NCI-H2196 (cell line): ENCODE measurements around the gene KRT10.

Source experiments
- DNase-seq: peaks from one replicate; lab custom pipeline; 2025; ENCODE audit not compliant: unreplicated experiment; lab: John Stamatoyannopoulos, UW

Gene KRT10

DNA sequence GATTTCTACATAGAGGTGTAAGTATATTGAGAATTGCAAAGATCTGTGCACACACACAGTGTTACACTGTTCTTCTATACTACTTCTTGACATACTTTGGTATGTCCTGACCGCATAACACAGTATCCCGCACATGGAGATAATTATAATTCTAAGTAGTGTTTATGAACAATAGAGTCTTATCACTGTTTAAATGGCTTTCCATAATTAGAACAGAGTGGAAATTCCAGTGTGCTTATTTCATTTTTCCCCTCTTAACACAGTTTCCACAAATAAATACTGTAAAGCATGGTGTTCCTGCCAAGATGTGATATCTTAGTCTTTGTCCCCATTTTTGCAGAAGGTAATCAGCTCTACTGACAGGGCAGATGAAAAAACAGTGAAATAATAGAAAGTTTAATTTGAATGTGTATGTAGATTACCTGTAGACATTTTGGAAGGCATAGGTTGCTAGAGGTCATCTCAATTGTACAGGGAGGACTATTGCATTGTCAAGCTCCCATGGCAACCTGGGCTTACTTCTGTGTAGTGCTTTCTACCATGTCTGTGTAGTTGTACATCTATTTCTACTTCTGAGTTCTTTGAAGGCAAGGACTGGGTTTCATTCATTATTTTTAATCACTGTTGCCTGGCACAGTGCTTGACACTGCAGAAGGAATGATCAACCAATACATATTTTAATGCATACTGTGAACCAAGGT, 12.5 kb downstream of the KRT10 start:
- no peak for DNase-seq

DNA sequence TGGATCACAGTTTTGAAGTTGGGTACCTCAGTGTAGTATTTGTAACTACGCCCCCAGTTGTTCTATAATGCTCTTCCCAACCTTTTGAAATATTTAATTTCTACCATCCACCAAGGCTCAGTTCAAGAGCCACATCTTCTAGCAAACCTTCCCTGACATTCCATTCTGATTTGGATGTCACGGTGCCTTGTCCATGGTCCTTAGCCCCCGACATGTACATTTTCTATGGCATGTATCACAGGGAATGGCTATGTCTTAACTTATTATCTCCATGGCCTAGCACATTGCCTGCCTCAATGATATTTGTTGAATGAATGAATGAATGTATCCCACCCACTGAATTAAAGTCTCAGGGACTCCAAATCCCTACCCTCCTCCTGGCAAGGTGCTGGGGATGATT, 16.3 kb downstream of the KRT10 start:
- DNase-seq = no peak

- DNase-seq = peak; percentile 65
Observed at GRCh38 chr17:40803617-40804082, 18.8 kb downstream of the KRT10 start.

DNA sequence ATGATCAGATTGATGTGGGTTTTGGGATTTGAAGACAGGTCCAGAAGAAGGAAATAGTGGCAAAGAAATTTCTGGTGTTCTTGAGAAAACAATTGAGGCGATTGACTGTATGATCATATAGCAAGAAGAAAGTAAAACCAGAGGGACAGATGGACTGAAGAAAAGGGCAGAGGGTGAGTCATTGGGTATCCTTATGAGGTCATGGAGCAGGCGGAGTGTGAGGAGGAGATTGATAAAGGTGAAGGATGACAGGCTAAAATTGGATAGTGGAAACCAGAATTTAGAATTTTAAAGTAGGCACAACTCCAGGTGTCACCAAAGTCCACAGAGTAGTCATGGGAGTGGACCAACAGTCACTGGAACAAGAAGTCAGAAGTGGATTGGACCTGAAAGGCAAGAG, 21.3 kb downstream of the KRT10 start:
- DNase-seq = no peak

GRCh38 chr17:40800381-40800780, 22.0 kb downstream of the KRT10 start:
- DNase-seq = no peak

GRCh38 chr17:40799859-40800258, 22.6 kb downstream of the KRT10 start, which contains the start of gene KRT28:
KRT28 (minus strand) TSS chr17:40799959; CDS start chr17:40799893, 66 bp downstream.
- DNase-seq = no peak

GRCh38 chr17:40796846-40797245, 25.6 kb downstream of the KRT10 start:
- no peak for DNase-seq

- DNase-seq = no peak
Observed at GRCh38 chr17:40795019-40795667, 27.3 kb downstream of the KRT10 start.

DNA sequence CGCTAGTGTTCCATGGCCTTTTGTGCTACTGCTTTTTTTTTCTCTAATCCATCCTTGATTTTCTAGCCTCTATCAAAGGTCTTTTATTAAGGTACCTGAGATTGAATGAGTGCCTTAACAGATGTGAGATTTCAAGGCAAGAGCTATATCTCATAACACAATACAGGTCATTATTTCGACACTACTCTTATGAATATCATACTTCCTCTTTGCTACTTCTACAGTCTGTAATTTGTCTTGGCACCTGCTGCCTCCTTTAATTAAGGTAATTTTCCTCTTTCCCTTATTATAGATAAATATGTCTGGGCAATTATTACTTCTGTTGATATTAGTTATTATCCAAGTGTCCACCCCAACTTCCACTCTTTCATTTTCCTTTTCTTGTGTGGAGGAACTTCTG, 27.9 kb downstream of the KRT10 start:
- no peak for DNase-seq

GRCh38 chr17:40793832-40794231, 28.6 kb downstream of the KRT10 start:
- DNase-seq = no peak

GRCh38 chr17:40791787-40792436, 30.5 kb downstream of the KRT10 start:
- DNase-seq = no peak

DNA sequence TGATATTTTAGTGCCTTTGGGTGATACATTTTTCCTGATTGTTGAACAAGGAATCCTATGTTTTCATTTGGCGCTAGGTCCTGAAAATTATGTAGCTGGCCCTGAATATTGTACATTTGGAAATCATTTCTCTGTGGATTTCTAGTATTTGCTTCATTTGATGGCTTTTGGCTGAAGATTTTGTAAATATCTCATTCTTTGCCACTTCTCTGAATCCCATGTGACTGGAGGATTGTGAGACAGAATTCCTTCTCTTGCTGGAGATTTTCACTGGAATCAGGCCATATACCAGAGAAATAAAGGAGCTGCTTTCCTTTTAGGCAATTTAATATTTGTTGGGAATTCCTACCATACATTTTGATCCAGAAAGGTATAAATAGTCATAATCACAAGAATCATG, 31.3 kb downstream of the KRT10 start:
- no peak for DNase-seq

DNA sequence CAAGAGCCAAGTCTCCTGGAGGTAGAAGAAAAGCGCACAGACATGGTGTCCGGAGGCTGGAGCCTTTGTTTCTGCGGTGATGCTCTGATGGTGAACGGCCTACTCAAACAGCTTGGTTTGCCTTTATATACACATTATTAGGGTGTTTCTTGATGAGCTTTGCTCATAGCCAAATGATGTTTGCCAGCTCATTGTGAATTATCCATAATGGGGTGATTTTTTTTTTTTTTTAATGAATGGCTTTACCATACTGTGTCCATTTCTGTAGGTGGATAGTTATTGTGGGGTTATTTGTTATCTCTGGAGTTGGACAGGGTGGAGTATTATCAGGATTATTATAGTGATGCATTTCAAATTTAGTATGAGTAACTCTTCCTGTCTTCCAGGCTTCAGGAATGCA, 40.0 kb downstream of the KRT10 start, which contains the start of gene KRT27:
Gene KRT27 (minus strand): TSS at position 101 of the 400 bp plus-strand sequence. CDS start 57 bp downstream, at position 44.
- DNase-seq = no peak

DNA sequence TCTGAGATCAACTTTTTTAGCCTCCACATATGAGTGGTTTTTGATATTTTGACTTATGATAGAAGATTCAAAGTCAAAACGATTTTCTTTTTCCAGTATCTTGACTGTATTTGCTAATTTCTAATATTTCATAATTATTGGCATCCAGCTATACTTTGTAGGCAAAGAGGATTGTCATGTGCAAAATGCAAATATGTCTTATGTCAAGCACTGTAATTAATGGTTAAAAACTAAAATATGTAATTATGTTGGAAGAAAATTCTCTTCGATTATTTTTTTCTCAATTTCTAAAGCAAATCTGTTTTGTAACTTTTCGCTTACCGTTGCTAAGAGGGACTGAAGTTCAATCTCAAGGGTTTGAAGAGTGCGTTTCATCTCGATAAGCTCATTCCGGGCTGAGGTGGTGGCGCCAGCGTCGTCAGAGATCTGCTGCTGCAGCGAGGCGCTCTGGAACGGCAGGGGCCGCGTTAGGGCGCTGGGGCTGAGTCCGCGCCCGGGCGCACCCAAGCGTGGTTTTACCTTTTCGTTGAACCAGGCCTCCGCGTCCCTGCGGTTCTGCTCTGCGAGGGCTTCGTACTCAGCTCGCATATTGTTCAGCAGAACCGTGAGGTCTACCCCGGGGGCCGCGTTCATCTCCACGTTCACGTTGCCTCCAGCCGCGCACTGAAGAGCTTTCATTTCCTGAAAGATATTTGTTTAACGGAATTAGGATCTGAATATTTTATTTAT, 43.1 kb downstream of the KRT10 start:
- no peak for DNase-seq

DNA sequence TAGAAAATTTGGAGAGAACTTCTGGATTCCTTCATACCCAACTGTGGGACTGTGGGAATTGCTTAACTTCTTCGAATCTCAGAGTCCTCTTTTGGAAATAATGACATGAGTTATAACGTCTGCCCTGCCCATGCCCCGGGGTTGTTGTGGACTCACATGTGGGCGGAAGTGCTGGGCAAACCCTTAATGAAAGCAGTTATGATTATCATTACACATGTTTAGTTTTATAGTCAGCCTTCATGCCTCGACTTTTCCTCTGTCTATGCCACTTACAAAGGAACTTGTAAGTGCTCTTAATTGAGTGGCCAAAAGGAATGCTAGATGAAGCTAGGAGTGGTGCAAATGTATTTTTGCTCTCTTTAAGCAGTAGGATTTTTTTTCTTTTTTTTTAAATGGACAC, 44.0 kb downstream of the KRT10 start:
- no peak for DNase-seq

GRCh38 chr17:40777971-40778370, 44.4 kb downstream of the KRT10 start:
- no peak for DNase-seq

DNA sequence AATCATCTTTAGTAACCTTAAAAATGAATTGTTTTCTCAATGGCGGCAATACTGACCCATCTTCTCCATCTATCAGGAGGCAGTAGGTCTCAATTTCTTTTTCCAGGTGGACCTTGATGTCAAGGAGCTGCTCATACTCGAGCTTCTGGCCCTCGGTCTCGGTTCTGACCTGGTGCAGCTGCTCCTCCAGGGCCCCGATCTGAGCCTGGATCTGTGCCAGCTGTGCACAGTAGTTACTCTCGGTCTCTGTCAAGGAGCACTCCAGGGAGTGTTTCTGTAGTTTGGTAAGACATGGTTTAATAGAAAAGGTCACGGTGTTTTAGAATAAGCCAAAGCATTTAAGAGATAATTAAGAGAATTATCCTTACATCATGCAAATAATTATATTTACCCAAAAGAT, 45.0 kb downstream of the KRT10 start:
- no peak for DNase-seq

DNA sequence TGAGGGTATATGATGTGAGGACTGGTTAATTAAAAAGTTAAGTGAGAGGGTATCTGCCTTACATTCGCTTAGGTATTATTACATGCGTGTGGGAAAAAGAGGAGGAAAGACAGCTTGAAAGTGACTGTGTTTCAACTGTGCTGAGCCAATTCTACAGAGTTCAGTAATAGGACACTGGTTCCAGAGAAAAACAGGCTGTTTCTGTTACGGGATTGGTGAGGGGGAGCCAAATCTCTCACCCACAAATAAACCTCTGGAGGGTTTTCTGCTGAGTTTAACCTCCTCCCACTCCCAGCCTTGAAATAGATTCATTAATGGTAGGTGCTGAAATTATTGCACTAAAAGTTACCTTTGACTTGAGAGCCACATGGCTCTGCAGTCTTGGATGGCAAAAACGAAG, 46.5 kb downstream of the KRT10 start:
- no peak for DNase-seq

DNA sequence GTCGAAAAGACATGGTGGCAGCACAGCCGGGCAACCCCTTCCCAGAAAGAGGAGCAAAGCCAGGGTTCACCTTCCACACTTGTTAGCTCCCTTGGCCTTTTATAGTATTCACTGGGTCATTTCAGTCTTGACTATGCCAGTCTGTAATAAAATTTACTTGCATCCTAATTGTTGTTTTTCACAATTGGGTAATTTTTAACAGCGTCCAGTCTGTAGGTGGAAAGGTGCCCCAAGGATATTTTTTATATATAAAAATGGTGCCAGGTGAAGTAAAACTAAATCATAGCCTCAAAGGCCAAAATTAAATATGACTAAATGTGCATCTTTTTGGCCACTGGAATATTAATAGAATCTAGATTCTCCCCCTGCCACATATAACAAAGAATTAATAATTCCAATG, 50.3 kb downstream of the KRT10 start, which contains the start of gene KRT26:
Gene KRT26 (minus strand): TSS at position 101 of the 400 bp plus-strand sequence. CDS start 88 bp downstream, at position 13.
- no peak for DNase-seq
